Loucy (cell line): ENCODE measurements around the gene ARL3.
"Not testable (repeated sequence)": the region's sequence is repeated elsewhere in the genome, so short reads cannot be mapped to it uniquely, and the experiment has no call there.

Source experiments
- EZH2phosphoT487 ChIP-seq: fragments of 200-600 bp; IDR thresholded peaks from 2 replicates; pipeline ENCODE4 v1.6.1; 2018; ENCODE audit warnings: antibody characterized with exemption, mild to moderate bottlenecking, moderate library complexity, borderline replicate concordance
- TF ChIP-seq, protein P1 (sequence below): fragments of 200-600 bp; sonication (generic); conservative IDR thresholded peaks from 2 replicates; pipeline ENCODE4 v1.5.1; 2014; ENCODE audit warnings: mild to moderate bottlenecking, antibody characterized with exemption, low read length

DNA sequence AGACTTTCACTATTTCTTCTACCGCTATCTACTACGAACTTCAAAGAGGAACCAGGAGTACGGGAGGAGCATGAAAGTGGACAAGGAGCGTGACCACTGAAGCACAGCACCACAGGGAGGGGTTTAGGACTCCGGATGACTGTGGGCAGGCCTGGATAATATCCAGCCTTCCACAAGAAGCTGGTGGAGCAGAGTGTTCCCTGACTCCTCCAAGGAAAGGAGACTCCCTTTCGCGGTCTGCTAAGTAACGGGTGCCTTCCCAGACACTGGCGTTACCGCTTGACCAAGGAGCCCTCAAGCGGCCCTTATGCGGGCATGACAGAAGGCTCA lies 44.7 kb upstream of the ARL3 start:
- TF ChIP-seq, protein P1, sequence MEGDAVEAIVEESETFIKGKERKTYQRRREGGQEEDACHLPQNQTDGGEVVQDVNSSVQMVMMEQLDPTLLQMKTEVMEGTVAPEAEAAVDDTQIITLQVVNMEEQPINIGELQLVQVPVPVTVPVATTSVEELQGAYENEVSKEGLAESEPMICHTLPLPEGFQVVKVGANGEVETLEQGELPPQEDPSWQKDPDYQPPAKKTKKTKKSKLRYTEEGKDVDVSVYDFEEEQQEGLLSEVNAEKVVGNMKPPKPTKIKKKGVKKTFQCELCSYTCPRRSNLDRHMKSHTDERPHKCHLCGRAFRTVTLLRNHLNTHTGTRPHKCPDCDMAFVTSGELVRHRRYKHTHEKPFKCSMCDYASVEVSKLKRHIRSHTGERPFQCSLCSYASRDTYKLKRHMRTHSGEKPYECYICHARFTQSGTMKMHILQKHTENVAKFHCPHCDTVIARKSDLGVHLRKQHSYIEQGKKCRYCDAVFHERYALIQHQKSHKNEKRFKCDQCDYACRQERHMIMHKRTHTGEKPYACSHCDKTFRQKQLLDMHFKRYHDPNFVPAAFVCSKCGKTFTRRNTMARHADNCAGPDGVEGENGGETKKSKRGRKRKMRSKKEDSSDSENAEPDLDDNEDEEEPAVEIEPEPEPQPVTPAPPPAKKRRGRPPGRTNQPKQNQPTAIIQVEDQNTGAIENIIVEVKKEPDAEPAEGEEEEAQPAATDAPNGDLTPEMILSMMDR = not testable (repeated sequence)
- not testable (repeated sequence) for TF ChIP-seq EZH2phosphoT487
